CMK (cell line): Measurements from ENCODE around the gene MORN3.

Source experiments
- DNase-seq: peaks from one replicate; pipeline ENCODE4 v3.0.0-alpha.2; 2010; ENCODE audit warnings: low read depth

Gene MORN3

DNA sequence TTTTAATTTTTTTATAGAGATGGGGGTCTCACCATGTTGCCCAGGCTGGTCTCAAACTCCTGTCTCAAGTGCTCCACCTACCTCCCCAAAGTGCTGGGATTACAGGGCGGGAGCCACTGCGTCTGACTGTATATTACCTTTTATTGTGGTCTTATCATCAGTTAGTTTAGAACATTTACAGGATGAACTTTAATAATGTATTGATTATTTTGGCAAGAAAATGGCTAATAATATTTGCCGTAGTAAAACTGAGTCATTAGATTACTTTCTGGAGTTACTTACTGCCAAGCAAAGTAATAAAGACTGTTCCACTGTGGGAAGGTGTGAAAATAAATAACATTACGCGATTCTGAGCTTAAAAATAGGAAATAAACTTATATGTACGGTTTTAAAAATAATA is 66.7 kb downstream of the MORN3 start:
- DNase-seq, result no peak

DNA sequence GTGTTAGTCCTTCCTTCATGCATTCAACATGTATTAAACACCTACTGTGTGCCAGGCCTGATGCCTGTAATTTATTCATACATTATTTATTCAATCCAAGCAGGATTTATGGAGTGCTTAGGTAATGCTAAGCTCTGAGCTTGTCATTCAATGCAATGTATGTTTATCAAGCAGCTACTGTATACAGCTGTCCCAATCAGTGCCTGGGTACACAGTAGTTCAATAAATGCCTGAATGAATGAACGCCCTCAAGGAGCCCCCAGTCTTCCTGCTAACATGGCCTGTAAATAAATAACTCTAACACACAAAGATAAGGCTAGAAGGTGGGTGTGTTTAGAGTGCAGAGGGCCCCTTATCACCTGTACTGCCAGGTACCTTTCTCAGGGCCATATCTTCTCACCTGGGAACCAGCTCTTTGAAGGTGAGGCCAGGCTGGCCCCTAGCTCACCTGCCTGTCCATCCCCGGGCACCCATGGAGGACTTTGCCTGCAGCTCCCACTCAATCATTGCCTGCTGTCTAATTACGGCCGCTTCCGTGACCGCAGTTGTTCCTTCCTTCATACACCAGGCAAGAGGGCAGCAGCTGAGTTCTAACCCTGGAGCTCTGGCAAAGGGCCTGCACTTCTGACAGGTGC is 68.6 kb downstream of the MORN3 start:
- DNase-seq, result no peak
